ENCODE results near the gene CAMKK1.

Gene CAMKK1

DNA sequence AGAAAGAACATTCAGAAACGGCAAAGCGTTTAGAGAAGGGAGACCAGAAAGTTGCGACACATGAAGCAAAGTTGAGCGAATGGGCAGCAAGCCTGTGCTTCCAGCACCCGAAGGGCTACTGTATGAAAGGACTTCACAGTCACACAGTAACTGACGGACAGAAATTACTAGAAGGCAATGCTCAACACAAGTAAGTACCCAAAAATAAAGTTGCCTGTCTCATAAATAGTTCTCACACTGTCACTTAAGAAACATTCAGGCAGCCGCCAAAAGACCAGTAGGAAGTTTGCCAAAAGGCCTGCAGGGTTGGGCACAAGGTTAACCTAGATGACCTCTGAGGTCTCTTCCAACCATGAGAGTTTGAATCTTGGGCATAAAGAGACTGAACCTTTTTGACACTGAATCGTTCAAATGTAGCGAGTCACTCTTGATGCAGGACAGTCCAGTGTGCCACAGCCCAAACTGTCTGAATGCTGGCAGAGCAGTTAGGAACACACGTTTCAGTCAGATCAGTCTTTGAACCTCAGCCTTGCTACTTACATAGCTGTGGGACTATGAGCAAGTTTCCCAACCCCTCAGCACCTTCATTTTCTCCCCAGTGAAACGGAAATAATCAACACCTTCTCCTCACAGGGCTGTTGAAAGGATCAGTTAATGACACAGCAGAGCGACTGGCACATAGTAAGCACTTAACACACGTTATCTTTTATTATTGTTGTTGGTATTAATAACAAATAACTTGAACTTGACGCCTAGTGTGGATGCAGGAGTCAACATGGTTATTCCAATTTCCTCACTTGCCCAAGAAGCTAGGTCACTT, 57.2 kb downstream of the CAMKK1 start:
- no peak for DNase-seq
- H3K27ac ChIP-seq (ENCODE audit: insufficient read depth, low read length, poor library complexity, severe bottlenecking): no peak overlapping the region
- H3K4me1 ChIP-seq (ENCODE audit: control insufficient read depth, insufficient read depth, low read length, poor library complexity, severe bottlenecking): no peaks in the 10 kb centered on the region
- H3K27me3 ChIP-seq (replicated peaks; ENCODE audit: control insufficient read depth, insufficient read depth, low read length, poor library complexity, severe bottlenecking): no peaks in the 10 kb centered on the region
- no peaks in the 10 kb centered on the region for H3K9me3 ChIP-seq (ENCODE audit: control insufficient read depth, low read length)
- peaks cover 38% of the 10 kb centered on the region for H3K36me3 ChIP-seq (ENCODE audit: control insufficient read depth, insufficient read depth, low read length)
- H3K4me3 ChIP-seq (ENCODE audit: insufficient read depth, low read depth, low read length, poor library complexity, severe bottlenecking): no peak overlapping the region

DNA sequence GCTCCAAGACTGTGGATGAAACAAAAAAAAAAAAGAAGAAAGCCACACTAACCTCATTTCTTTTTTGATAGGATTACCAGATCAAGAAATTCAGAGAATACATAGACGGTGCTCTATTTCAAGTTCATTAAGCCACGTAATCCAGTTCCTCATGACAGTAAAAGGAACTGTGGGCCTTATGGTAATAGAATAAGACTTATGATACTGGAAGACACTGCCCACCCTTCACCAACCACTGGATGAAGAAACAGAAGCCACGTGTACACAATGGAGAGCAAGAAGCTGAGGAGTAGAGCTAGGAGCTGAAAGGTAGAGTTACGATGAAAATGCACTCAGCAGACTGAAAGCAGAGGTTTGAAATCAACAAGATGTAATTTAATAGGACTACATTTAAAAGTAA, 58.0 kb downstream of the CAMKK1 start:
- Histone ChIP-seq H3K4me1 (ENCODE audit: control insufficient read depth, insufficient read depth, low read length, poor library complexity, severe bottlenecking) (no peaks in the 10 kb centered on the region), H3K4me3 (ENCODE audit: insufficient read depth, low read depth, low read length, poor library complexity, severe bottlenecking) (no peak overlapping the region), H3K9me3 (ENCODE audit: control insufficient read depth, low read length) (no peaks in the 10 kb centered on the region), H3K27me3 (replicated peaks; ENCODE audit: control insufficient read depth, insufficient read depth, low read length, poor library complexity, severe bottlenecking) (no peaks in the 10 kb centered on the region), H3K36me3 (ENCODE audit: control insufficient read depth, insufficient read depth, low read length) (peaks cover 33% of the 10 kb centered on the region), H3K27ac (ENCODE audit: insufficient read depth, low read length, poor library complexity, severe bottlenecking) (no peak overlapping the region)
- no peak for DNase-seq

DNA sequence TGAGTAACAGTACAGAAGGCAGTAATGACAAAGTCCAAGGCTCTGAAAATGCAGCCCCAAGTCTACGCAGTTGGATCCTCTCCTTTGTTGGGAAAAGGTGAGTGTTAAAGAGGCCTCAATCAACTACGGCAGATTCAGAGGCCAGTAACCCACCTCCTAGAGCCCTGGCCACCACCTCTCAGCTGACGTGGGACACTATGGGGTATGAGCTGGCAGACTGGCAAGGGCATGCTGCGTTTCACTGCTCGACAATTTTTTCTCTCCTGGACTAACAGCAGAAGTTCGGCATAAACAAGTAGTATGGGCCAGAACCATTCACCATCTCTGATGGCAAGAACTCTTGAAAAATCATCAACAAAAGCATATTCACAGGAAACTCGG, 64.0 kb downstream of the CAMKK1 start:
- H3K27ac ChIP-seq (ENCODE audit: insufficient read depth, low read length, poor library complexity, severe bottlenecking): no peak overlapping the region
- no peak overlapping the region for H3K4me3 ChIP-seq (ENCODE audit: insufficient read depth, low read depth, low read length, poor library complexity, severe bottlenecking)
- no peaks in the 10 kb centered on the region for H3K4me1 ChIP-seq (ENCODE audit: control insufficient read depth, insufficient read depth, low read length, poor library complexity, severe bottlenecking)
- no peaks in the 10 kb centered on the region for H3K9me3 ChIP-seq (ENCODE audit: control insufficient read depth, low read length)
- no peak for DNase-seq
- H3K27me3 ChIP-seq (replicated peaks; ENCODE audit: control insufficient read depth, insufficient read depth, low read length, poor library complexity, severe bottlenecking): no peaks in the 10 kb centered on the region
- peaks cover 46% of the 10 kb centered on the region for H3K36me3 ChIP-seq (ENCODE audit: control insufficient read depth, insufficient read depth, low read length)

DNA sequence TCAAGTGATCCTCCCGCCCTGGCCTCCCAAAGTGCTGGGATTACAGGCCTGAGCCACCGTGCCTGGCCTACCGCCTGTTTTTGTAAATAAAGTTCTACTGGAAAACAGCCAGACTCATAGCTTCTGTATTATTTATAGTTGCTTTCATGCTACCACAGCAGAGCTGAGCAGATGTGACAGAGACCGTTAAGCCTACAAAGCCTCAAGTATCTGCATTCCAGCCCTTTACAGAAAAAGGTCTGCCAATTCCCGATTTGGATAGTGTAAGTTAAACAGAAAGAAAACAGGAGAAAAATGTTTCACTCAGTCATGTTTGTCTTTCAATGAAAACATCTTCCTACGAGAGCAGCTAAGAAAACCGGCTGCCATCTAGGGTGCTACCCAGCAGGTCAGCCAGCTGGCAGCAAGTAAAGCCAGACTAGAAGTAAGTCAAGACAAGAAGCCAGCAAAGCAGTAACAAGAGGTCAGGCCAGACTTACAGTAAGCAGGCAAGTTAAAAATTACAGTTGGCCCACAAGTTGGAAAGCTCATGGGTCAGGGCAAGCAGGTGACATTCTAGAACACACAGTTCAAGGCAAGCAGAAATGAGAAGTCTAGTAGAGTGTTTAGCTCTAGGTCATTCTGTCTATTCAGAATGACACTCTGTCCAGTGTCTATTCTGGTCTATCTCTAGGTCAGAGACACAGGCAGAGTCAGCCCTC, 64.6 kb downstream of the CAMKK1 start:
- Histone ChIP-seq H3K27me3 (replicated peaks; ENCODE audit: control insufficient read depth, insufficient read depth, low read length, poor library complexity, severe bottlenecking) (no peaks in the 10 kb centered on the region), H3K9me3 (ENCODE audit: control insufficient read depth, low read length) (no peaks in the 10 kb centered on the region), H3K27ac (ENCODE audit: insufficient read depth, low read length, poor library complexity, severe bottlenecking) (no peak overlapping the region), H3K4me1 (ENCODE audit: control insufficient read depth, insufficient read depth, low read length, poor library complexity, severe bottlenecking) (no peaks in the 10 kb centered on the region), H3K36me3 (ENCODE audit: control insufficient read depth, insufficient read depth, low read length) (peaks cover 51% of the 10 kb centered on the region), H3K4me3 (ENCODE audit: insufficient read depth, low read depth, low read length, poor library complexity, severe bottlenecking) (no peak overlapping the region)
- DNase-seq: no peak

DNA sequence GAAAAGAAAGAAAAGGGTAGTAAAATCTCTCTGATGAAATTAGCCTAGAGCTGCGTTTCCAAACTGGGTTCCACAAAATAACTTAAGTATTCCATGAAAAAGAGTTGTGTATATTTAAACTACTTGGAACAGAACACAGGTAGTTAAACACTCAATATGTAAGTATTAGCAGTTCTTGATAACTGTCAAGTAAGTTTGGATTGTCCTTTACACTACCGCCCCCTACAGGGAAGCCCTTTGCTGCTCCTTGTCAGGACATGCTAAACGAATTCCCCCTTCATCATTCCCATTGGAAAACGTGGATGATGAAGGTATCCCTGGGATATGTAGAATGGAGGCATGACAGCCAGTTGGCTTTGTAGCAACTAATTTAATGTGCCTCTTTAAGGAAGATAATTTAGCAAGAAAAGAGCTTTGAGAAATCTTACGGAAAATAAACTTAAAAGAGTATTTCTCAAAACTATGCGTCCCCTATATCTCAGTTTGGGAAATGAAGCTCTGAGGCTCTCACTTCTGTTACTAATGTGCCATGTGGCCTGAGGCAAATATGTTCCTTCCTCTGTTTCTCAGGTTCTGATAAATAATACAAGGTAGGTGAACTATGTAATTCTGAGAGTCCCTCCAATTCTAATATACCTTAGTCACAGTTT, 65.6 kb downstream of the CAMKK1 start:
- Histone ChIP-seq H3K36me3 (ENCODE audit: control insufficient read depth, insufficient read depth, low read length) (peaks cover 58% of the 10 kb centered on the region), H3K9me3 (ENCODE audit: control insufficient read depth, low read length) (no peaks in the 10 kb centered on the region), H3K27ac (ENCODE audit: insufficient read depth, low read length, poor library complexity, severe bottlenecking) (no peak overlapping the region), H3K27me3 (replicated peaks; ENCODE audit: control insufficient read depth, insufficient read depth, low read length, poor library complexity, severe bottlenecking) (no peaks in the 10 kb centered on the region), H3K4me1 (ENCODE audit: control insufficient read depth, insufficient read depth, low read length, poor library complexity, severe bottlenecking) (no peaks in the 10 kb centered on the region), H3K4me3 (ENCODE audit: insufficient read depth, low read depth, low read length, poor library complexity, severe bottlenecking) (no peak overlapping the region)
- peak; percentile 22 to 64 (median 50) for DNase-seq

DNA sequence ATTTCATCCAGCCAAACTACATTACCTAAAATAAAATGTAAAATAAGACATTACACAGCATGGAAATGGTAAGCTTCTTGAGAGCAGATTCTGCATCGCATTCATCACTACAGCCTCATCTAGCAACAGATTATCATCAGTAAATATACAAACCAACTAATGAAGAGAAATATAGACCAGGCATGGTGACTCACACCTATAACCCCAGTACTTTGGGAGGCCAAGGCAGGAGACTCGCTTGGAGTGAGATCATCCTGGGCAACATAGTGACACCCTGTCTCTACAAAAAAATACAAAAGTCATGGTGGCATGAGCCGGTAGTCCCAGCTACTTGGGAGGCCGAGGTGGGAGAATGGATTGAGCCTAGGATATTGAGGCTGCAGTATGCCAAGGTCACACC, 66.7 kb downstream of the CAMKK1 start:
- no peaks in the 10 kb centered on the region for H3K9me3 ChIP-seq (ENCODE audit: control insufficient read depth, low read length)
- H3K4me3 ChIP-seq (ENCODE audit: insufficient read depth, low read depth, low read length, poor library complexity, severe bottlenecking): no peak overlapping the region
- no peak overlapping the region for H3K27ac ChIP-seq (ENCODE audit: insufficient read depth, low read length, poor library complexity, severe bottlenecking)
- H3K36me3 ChIP-seq (ENCODE audit: control insufficient read depth, insufficient read depth, low read length): peaks cover 68% of the 10 kb centered on the region
- no peak for DNase-seq
- no peaks in the 10 kb centered on the region for H3K27me3 ChIP-seq (replicated peaks; ENCODE audit: control insufficient read depth, insufficient read depth, low read length, poor library complexity, severe bottlenecking)
- no peaks in the 10 kb centered on the region for H3K4me1 ChIP-seq (ENCODE audit: control insufficient read depth, insufficient read depth, low read length, poor library complexity, severe bottlenecking)

DNA sequence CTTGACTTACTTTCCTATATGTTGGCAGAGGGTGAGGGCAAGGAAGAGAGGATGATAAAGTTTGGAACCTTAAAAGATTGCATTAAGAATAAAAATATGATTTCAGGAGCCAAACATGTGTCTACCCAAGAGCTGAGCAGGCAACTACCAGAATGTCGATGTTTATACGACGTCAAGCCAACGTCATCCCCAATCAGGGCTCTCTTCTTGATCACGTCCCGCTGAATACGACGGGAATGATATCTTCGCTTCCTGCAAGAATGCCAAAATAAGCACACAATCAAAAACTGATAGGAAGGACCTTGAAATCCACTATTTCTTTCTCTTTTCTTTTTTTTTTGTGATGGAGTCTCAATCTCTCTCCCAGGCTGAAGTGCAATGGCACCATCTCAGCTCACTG, 71.8 kb downstream of the CAMKK1 start:
- DNase-seq: no peak
- peaks cover 66% of the 10 kb centered on the region for H3K36me3 ChIP-seq (ENCODE audit: control insufficient read depth, insufficient read depth, low read length)
- H3K4me1 ChIP-seq (ENCODE audit: control insufficient read depth, insufficient read depth, low read length, poor library complexity, severe bottlenecking): no peaks in the 10 kb centered on the region
- H3K27ac ChIP-seq (ENCODE audit: insufficient read depth, low read length, poor library complexity, severe bottlenecking): no peak overlapping the region
- H3K4me3 ChIP-seq (ENCODE audit: insufficient read depth, low read depth, low read length, poor library complexity, severe bottlenecking): no peak overlapping the region
- no peaks in the 10 kb centered on the region for H3K9me3 ChIP-seq (ENCODE audit: control insufficient read depth, low read length)
- H3K27me3 ChIP-seq (replicated peaks; ENCODE audit: control insufficient read depth, insufficient read depth, low read length, poor library complexity, severe bottlenecking): no peaks in the 10 kb centered on the region

DNA sequence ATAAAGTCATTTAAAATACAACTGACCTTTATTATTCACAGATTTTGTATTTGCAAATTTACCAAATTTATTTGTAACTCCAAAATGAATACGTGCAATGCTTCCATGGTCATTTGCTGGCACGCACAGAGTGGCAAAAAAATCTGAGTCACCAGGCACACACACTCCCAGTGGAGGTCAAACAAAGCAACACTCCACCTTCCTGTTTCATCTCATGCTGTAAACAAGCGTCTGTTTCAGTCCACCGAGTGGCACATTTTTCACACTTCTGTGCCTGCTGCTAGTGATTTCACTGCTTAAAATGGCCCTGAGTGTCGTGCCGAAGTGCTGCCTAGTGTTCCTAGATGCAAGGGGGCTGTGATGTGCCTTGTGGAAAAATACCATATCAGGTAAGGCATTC, 74.1 kb downstream of the CAMKK1 start:
- no peaks in the 10 kb centered on the region for H3K4me1 ChIP-seq (ENCODE audit: control insufficient read depth, insufficient read depth, low read length, poor library complexity, severe bottlenecking)
- peaks cover 66% of the 10 kb centered on the region for H3K36me3 ChIP-seq (ENCODE audit: control insufficient read depth, insufficient read depth, low read length)
- H3K27me3 ChIP-seq (replicated peaks; ENCODE audit: control insufficient read depth, insufficient read depth, low read length, poor library complexity, severe bottlenecking): no peaks in the 10 kb centered on the region
- H3K9me3 ChIP-seq (ENCODE audit: control insufficient read depth, low read length): no peaks in the 10 kb centered on the region
- H3K27ac ChIP-seq (ENCODE audit: insufficient read depth, low read length, poor library complexity, severe bottlenecking): no peak overlapping the region
- no peak for DNase-seq
- H3K4me3 ChIP-seq (ENCODE audit: insufficient read depth, low read depth, low read length, poor library complexity, severe bottlenecking): no peak overlapping the region

DNA sequence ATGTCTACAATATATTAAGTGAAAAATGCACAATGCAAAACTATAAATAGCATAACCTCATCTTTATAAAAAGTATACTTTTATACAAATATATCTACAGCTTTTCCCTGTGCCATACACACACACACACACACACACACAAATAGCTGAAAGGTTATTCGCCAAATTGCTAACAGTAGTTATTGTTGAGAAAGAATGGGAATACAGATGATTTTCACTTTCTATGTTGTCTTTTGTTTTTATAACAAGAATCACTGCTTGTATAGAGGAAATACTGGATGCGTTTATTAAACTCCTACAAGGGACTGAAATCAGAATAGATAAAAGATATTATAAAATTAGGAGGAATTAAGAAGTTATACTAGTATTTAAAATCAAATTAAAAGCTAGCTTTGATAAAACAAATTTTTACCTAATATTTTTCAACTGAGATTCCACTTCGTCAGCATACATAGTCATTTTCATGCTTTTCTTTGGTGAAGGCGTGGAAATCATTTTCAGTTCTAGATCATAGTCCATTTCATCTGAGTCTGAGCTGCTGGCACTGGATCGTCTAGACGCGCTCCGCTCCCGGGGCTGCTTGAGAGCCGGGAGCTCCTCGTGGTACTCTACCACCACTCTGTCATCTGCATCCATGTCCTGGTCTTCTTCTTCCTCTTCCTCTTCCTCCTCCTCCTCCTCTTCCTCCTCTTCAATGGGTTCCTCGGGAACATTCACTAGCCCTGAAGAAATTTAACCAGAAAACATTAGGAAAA, 74.8 kb downstream of the CAMKK1 start:
- no peaks in the 10 kb centered on the region for H3K4me1 ChIP-seq (ENCODE audit: control insufficient read depth, insufficient read depth, low read length, poor library complexity, severe bottlenecking)
- H3K27me3 ChIP-seq (replicated peaks; ENCODE audit: control insufficient read depth, insufficient read depth, low read length, poor library complexity, severe bottlenecking): no peaks in the 10 kb centered on the region
- H3K4me3 ChIP-seq (ENCODE audit: insufficient read depth, low read depth, low read length, poor library complexity, severe bottlenecking): no peak overlapping the region
- no peak for DNase-seq
- H3K36me3 ChIP-seq (ENCODE audit: control insufficient read depth, insufficient read depth, low read length): peaks cover 66% of the 10 kb centered on the region
- H3K27ac ChIP-seq (ENCODE audit: insufficient read depth, low read length, poor library complexity, severe bottlenecking): no peak overlapping the region
- H3K9me3 ChIP-seq (ENCODE audit: control insufficient read depth, low read length): no peaks in the 10 kb centered on the region
